ENCODE results near the gene TXNL1.

Gene TXNL1

GRCh38 chr18:56635007-56635406, 3.4 kb downstream of the TXNL1 start:
- no peak for TF ChIP-seq CTCF (conservative IDR thresholded peaks at IDR 0.05; ENCODE audit: low read length)
- H3K4me3 ChIP-seq (ENCODE audit: low read length) = no peak overlapping the region
- DNase-seq (ENCODE audit: low read depth) = no peak

GRCh38 chr18:56632070-56633022, 6.0 kb downstream of the TXNL1 start:
- H3K4me3 ChIP-seq (ENCODE audit: low read length) = no peak overlapping the region
- no peak for DNase-seq (ENCODE audit: low read depth)
- TF ChIP-seq CTCF (conservative IDR thresholded peaks at IDR 0.05; ENCODE audit: low read length) = no peak

- TF ChIP-seq CTCF (conservative IDR thresholded peaks at IDR 0.05; ENCODE audit: low read length) = no peak
- no peak overlapping the region for H3K4me3 ChIP-seq (ENCODE audit: low read length)
- no peak for DNase-seq (ENCODE audit: low read depth)
Measured at GRCh38 chr18:56627991-56628390, 10.4 kb downstream of the TXNL1 start.

GRCh38 chr18:56615738-56616520, 22.5 kb downstream of the TXNL1 start:
- no peak for DNase-seq (ENCODE audit: low read depth)

GRCh38 chr18:56606618-56607017, 31.8 kb downstream of the TXNL1 start:
- no peak for DNase-seq (ENCODE audit: low read depth)
- H3K4me3 ChIP-seq (ENCODE audit: low read length) = no peak overlapping the region
- TF ChIP-seq CTCF (conservative IDR thresholded peaks at IDR 0.05; ENCODE audit: low read length) = no peak

More at GRCh38 chr18:56615738-56616520, 22.5 kb downstream of the TXNL1 start:
- no peak overlapping the region for H3K4me3 ChIP-seq (ENCODE audit: low read length)
- no peak for TF ChIP-seq CTCF (conservative IDR thresholded peaks at IDR 0.05; ENCODE audit: low read length)

GRCh38 chr18:56598422-56598821, 40.0 kb downstream of the TXNL1 start:
- DNase-seq (ENCODE audit: low read depth) = no peak
- no peak overlapping the region for H3K4me3 ChIP-seq (ENCODE audit: low read length)
- TF ChIP-seq CTCF (conservative IDR thresholded peaks at IDR 0.05; ENCODE audit: low read length) = no peak
